Keratinocyte (primary cell): ENCODE measurements around the gene MYBPC3.

ENCODE experiments used
- CTCF ChIP-seq, 3 experiments: IDR thresholded peaks in 1 of 3; conservative IDR thresholded peaks in 1 of 3; optimal IDR thresholded peaks in 1 of 3; 2 replicates in 2 of 3; 3 replicates in 1 of 3; pipeline versions ENCODE3 to v1.5.1; 2011; ENCODE audit warnings: low read length in 3 of 3, mild to moderate bottlenecking in 3 of 3, moderate library complexity in 2 of 3, control low read depth in 1 of 3, inconsistent platforms in 1 of 3; ENCODE audit not compliant: insufficient read depth in 2 of 3; ENCODE audit errors: extremely low read depth in 1 of 3
- EZH2 ChIP-seq: IDR thresholded peaks from one replicate; pipeline ENCODE4 v1.6.1; 2012; ENCODE audit warnings: inconsistent platforms, mild to moderate bottlenecking, low read length, moderate library complexity

DNA sequence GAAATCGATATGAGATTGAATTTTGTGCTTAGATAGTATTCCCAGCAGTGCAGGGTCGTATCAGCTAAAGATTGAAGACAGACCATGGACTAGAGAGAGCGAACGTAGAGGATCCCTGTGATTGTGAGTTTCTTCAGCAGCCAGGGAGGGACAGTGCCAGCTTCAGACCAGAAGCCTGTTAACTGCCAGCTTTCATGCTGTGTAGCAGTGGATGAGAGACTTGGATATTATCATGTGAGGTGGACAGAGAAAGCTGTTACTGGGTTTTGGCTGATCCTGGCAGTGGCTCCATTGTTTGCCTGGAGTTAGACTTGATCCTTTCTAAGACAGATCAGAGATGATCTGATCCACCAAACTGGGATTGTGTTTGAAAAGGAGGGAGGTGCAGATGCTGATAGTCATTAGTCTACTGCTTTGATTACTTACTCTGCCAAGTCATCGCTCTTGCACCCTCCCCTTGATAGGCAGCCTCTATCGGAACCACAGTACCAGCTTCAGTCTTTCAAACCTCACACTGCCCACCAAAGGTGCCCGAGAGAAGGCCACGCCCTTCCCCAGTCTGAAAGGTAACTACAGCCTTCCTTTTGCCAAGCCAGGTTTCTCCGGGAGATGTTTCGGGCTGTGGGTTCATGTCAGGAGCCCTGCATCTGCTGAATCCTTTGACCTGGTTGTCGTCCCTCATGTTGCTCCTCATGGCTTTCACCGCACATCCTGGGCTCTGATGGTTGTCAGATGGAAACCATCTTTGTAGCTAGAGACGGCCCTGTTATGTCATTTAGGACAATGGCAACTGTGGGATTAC lies 66.3 kb downstream of the MYBPC3 start:
- TF ChIP-seq CTCF (optimal IDR thresholded peaks at IDR 0.05 in 1 of 3, IDR thresholded peaks at IDR 0.05 in 1 of 3, conservative IDR thresholded peaks at IDR 0.05 in 1 of 3; ENCODE audit: extremely low read depth in 1 of 3, insufficient read depth in 2 of 3, low read length in 3 of 3): no peak
- TF ChIP-seq EZH2: no peak
